Right lobe of liver (tissue), 6 donors: ENCODE data around the gene MYOF. TPM values are rescaled to one million over a fixed set of nuclear protein-coding genes. Genes with fewer than 3 reads are reported as not detected.

Experiments
- ATAC-seq, 4 donors: fragments of 200-7000 bp; cut with Tn5 transposase; one replicate each; pipeline ENCODE4 v1.9.1; 2020; ENCODE audit warnings: mild to moderate bottlenecking in 4 of 4, moderate library complexity in 4 of 4
- DNase-seq, 3 donors: peaks; one replicate each; pipeline ENCODE4 v3.0.0-alpha.2; 2020
- H3K27ac ChIP-seq, 3 donors: fragments of 200-600 bp; one replicate each; pipeline ENCODE4 v1.8.0; 2022
- H3K27me3 ChIP-seq, 2 donors: fragments of 200-600 bp; one replicate each; pipeline ENCODE4 v1.8.0; 2022
- H3K36me3 ChIP-seq, 4 donors: fragments of 200-600 bp; sonication (generic) in 1 of 4; one replicate each; pipeline versions ENCODE4 v1.5.1 to v1.8.0; 2017 to 2022; ENCODE audit warnings: control low read depth in 1 of 4
- H3K4me1 ChIP-seq, 4 donors: fragments of 200-600 bp; sonication (generic) in 1 of 4; one replicate each; pipeline versions ENCODE4 v1.5.1 to v1.8.0; 2017 to 2022; ENCODE audit warnings: control low read depth in 1 of 4
- H3K4me3 ChIP-seq, 3 donors: fragments of 200-600 bp; one replicate each; pipeline ENCODE4 v1.8.0; 2022
- H3K9me3 ChIP-seq, 4 donors: fragments of 200-600 bp; sonication (generic) in 1 of 4; one replicate each; pipeline versions ENCODE4 v1.5.1 to v1.8.0; 2017 to 2022; ENCODE audit warnings: control low read depth in 1 of 4
- POLR2A ChIP-seq: fragments of 450-650 bp; IDR thresholded peaks from one replicate; pipeline ENCODE4 v1.6.1; 2017; ENCODE audit warnings: antibody characterized with exemption, mild to moderate bottlenecking
- WGBS: methylation state at CpG from one replicate; pipeline ENCODE4 v1.1.6; 2018; ENCODE audit warnings: low coverage, low lambda C conversion rate; ENCODE audit not compliant: insufficient coverage; ENCODE audit errors: missing lambda C conversion rate; 5-methylcytosine and 5-hydroxymethylcytosine counted together
- intact Hi-C, 2 donors: fragments of 100-400 bp; cut with DNase I; formaldehyde crosslinking; loops; one replicate each; pipeline versions ENCODE4 v1.11.2 to v1.14.1; 2022
- total RNA-seq, 6 experiments: library from RNA; depleted of rRNA in 2 of 6; stranded (reverse); fragments of >200 nt in 2 of 6; fragmentation: NEBNext Ultra II Directional in 3 of 6; extraction: Animal tissue kit (Norgen Biotek cat#: 25700) in 3 of 6; gene quantifications; one replicate each; pipeline versions ENCODE4 v1.1.0 to v1.2.4, GENCODE V29; 2016 to 2023
- TF ChIP-seq, protein P1 (sequence below), 4 donors: fragments of 200-600 bp in 3 of 4; fragments of 450-650 bp in 1 of 4; IDR thresholded peaks; one replicate each; pipeline versions ENCODE4 v1.5.1 to v1.8.0; 2016 to 2022; ENCODE audit warnings: antibody characterized with exemption in 4 of 4, mild to moderate bottlenecking in 2 of 4
- donor health status: DM: no; HTN: yes; CAD: no.
- donor health status: DM: no; HTN: no; CAD: no.
- donor health status: DM: no; HTN: no; CAD: no.
- donor health status: DM: no; HTN: yes; CAD: no.
- donor health status: DM: no; HTN: yes; CAD: no.

MYOF gene
- total RNA-seq, 6 experiments from 2014 or later = 1.9 to 14.6 (median 3.2) TPM

DNA sequence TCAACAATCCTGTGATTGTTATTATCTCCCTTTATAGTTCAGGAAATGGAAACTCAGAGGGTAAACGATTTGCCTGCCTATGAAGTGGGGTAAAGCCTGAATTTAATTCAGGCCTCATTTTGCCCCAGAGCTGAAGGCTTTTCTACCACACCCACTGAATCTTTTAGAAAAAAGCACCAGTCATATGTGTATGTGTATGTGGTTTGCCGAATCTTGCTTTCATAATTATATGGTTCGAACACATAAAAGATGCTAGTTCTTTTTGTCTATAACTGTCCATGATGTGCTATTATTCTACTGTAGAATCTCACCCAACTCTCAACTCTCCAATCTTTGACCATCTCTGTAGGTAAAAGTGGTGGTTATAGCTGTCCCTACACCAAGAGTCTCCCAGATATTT lies 83.6 kb downstream of the MYOF start:
- no peaks in the 10 kb centered on the region for H3K27me3 ChIP-seq
- H3K36me3 ChIP-seq = no peaks in the 10 kb centered on the region
- no peaks in the 10 kb centered on the region for H3K9me3 ChIP-seq
- H3K27ac ChIP-seq = no peak overlapping the region
- TF ChIP-seq, protein P1, sequence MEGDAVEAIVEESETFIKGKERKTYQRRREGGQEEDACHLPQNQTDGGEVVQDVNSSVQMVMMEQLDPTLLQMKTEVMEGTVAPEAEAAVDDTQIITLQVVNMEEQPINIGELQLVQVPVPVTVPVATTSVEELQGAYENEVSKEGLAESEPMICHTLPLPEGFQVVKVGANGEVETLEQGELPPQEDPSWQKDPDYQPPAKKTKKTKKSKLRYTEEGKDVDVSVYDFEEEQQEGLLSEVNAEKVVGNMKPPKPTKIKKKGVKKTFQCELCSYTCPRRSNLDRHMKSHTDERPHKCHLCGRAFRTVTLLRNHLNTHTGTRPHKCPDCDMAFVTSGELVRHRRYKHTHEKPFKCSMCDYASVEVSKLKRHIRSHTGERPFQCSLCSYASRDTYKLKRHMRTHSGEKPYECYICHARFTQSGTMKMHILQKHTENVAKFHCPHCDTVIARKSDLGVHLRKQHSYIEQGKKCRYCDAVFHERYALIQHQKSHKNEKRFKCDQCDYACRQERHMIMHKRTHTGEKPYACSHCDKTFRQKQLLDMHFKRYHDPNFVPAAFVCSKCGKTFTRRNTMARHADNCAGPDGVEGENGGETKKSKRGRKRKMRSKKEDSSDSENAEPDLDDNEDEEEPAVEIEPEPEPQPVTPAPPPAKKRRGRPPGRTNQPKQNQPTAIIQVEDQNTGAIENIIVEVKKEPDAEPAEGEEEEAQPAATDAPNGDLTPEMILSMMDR (IDR thresholded peaks at IDR 0.05) = no peak
- no peak for TF ChIP-seq POLR2A
- ATAC-seq = no peak
- intact Hi-C loops = no loop called here
- no peaks in the 10 kb centered on the region for H3K4me1 ChIP-seq
- WGBS = 65% methylated on average over 3 of the region's 3 CpGs
- no peak for DNase-seq
- H3K4me3 ChIP-seq = no peak overlapping the region

DNA sequence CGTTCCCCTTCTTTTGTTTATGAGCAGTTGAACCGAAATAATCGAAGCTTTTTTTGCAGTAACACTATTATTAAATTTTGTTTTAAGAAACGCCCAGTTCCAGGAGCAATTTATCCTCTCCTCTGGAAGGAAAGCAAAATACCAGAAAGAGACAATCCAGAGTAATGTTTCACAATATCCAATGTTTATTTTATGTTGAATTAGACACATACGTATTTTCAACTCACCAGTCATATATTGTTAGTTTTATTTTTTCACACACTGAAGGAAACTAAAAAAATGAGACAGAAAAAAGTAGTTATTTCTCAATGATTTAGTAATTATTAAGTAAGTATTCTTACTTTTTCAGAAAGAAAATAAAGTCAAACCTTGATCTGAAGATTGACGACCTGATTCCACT lies 85.1 kb downstream of the MYOF start:
- Histone ChIP-seq H3K36me3 (no peaks in the 10 kb centered on the region), H3K4me3 (no peak overlapping the region), H3K4me1 (no peaks in the 10 kb centered on the region), H3K27me3 (no peaks in the 10 kb centered on the region), H3K9me3 (no peaks in the 10 kb centered on the region), H3K27ac (no peak overlapping the region)
- WGBS = 59% methylated on average over 6 of the region's 6 CpGs
- intact Hi-C loops = no loop called here
- DNase-seq (no peak), ATAC-seq (no peak)
- TF ChIP-seq, protein P1 (IDR thresholded peaks at IDR 0.05) = no peak
- no peak for TF ChIP-seq POLR2A

DNA sequence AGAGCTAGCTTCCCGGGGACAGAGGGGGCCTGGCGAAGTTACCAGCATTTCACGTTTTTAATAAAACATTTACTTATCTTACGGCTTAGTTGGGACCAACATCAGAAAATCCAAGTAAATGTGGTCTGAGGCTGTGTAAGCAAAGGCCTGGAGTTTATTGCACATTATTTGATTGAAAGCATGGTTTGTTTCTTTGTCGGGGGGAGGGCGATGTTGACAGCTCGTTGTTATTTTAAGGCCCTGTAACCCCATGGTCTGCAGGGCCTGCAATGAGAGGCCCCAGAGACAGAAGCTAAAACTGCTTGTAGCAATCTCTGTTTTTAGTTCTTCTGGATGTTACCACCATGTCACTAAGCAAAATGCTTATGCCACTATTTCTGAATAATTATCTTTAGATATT lies 88.9 kb downstream of the MYOF start:
- H3K4me3 ChIP-seq = no peak overlapping the region
- 75% methylated on average over 7 of the region's 7 CpGs for WGBS
- intact Hi-C loops = no loop called here
- no peaks in the 10 kb centered on the region for H3K27me3 ChIP-seq
- DNase-seq (no peak), ATAC-seq (no peak)
- TF ChIP-seq, protein P1 (IDR thresholded peaks at IDR 0.05) = no peak
- no peak for TF ChIP-seq POLR2A
- H3K9me3 ChIP-seq = no peaks in the 10 kb centered on the region
- H3K4me1 ChIP-seq = no peaks in the 10 kb centered on the region
- H3K36me3 ChIP-seq = no peaks in the 10 kb centered on the region
- H3K27ac ChIP-seq = no peak overlapping the region

DNA sequence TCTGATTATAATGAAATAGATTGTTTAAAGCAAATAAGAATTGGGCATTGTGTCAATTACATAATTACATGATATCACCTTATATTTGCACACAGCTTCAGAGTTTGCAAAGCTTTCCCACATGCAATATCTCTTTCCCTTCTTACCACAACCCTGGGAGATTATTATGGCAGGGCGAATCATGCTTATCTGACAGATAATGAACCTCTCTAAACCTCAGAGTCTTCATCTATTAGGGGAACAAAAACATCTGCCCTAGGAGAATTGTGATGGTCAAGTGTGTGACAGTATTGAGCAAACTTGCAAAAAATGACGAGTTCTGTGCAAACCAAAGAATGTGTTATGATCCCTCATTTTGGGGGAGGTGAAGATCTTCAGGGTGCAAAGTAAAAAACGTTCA lies 90.0 kb downstream of the MYOF start:
- intact Hi-C loops = no loop called here
- WGBS = 58% methylated on average over 3 of the region's 3 CpGs
- Histone ChIP-seq H3K9me3 (no peaks in the 10 kb centered on the region), H3K4me1 (peaks cover 0 to 3% (median 0%) of the 10 kb centered on the region in 4 donors), H3K36me3 (no peaks in the 10 kb centered on the region), H3K27me3 (no peaks in the 10 kb centered on the region), H3K27ac (no peak overlapping the region), H3K4me3 (no peak overlapping the region)
- no peak for DNase-seq
- ATAC-seq = no peak
- TF ChIP-seq POLR2A = no peak
- TF ChIP-seq, protein P1 (IDR thresholded peaks at IDR 0.05) = no peak
